ENCODE data around the gene TRIM54. TPM values are rescaled to one million over a fixed set of nuclear protein-coding genes. Genes with fewer than 3 reads are reported as not detected.

TRIM54 gene
- total RNA-seq, 1 donor from 2014 or later = not detected

DNA sequence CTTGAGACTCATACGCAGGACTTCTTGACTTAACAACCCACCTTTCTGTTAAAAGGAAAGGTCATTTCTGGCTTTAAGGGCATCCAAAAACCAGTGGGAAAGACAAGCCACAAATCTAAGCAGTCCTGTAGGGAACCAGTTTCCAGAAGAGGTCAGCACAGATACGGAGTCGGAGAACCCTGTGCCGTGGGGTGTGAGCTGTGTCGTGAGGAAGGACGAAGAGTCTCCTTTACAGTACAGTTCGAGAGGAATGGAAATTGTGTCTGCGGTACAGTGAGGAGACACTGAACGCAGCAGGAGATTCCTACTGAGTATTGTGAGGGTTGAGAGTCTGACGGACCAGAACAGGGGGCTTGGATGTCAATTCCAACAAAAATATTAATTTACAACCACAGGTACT is 37.1 kb upstream of the TRIM54 start:
- Mint-ChIP-seq H3K36me3 (ENCODE audit: low read depth) (peaks cover 7% of the 10 kb centered on the region), H3K4me3 (no peak overlapping the region), H3K27me3 (ENCODE audit: low read depth) (peaks cover 5% of the 10 kb centered on the region), H3K4me1 (no peaks in the 10 kb centered on the region), H3K9me3 (no peaks in the 10 kb centered on the region), H3K27ac (ENCODE audit: unreplicated experiment) (no peak overlapping the region)
- DNase-seq (ENCODE audit: low read depth, low spot score) = no peak
- TF ChIP-seq, protein P1, sequence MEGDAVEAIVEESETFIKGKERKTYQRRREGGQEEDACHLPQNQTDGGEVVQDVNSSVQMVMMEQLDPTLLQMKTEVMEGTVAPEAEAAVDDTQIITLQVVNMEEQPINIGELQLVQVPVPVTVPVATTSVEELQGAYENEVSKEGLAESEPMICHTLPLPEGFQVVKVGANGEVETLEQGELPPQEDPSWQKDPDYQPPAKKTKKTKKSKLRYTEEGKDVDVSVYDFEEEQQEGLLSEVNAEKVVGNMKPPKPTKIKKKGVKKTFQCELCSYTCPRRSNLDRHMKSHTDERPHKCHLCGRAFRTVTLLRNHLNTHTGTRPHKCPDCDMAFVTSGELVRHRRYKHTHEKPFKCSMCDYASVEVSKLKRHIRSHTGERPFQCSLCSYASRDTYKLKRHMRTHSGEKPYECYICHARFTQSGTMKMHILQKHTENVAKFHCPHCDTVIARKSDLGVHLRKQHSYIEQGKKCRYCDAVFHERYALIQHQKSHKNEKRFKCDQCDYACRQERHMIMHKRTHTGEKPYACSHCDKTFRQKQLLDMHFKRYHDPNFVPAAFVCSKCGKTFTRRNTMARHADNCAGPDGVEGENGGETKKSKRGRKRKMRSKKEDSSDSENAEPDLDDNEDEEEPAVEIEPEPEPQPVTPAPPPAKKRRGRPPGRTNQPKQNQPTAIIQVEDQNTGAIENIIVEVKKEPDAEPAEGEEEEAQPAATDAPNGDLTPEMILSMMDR (conservative IDR thresholded peaks at IDR 0.05) = no peak

DNA sequence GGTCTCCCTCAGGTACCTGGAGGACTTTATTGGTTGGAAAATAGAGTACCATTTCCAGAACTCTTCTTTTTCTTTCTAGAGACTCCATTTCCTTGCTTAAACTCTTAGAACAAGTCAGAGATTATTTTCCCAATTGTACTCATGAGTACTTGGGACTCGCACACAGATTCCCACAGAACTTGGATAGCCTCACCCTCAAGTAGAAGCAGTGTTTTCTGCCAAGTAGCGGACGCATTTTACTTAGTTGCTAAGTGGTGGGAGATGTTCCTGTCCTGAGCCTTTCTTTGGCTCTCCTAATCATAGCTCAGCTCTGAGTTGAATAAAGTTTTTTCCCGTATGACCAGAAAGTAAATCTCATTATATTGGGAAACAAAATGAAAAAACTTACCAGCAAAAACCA is 36.6 kb upstream of the TRIM54 start:
- DNase-seq (ENCODE audit: low read depth, low spot score) = no peak
- Mint-ChIP-seq H3K4me3 (no peak overlapping the region), H3K27ac (ENCODE audit: unreplicated experiment) (no peak overlapping the region)

GRCh38 chr2:27247893-27248292 is 34.3 kb upstream of the TRIM54 start:
- no peak for DNase-seq (ENCODE audit: low read depth, low spot score)
- Mint-ChIP-seq H3K27me3 (ENCODE audit: low read depth) (peaks cover 10% of the 10 kb centered on the region), H3K27ac (ENCODE audit: unreplicated experiment) (no peak overlapping the region), H3K4me3 (no peak overlapping the region), H3K9me3 (no peaks in the 10 kb centered on the region), H3K36me3 (ENCODE audit: low read depth) (no peaks in the 10 kb centered on the region), H3K4me1 (peaks cover 5% of the 10 kb centered on the region)
- TF ChIP-seq, protein P1 (conservative IDR thresholded peaks at IDR 0.05) = no peak

More for the DNA sequence above, 36.6 kb upstream of the TRIM54 start:
- peaks cover 4% of the 10 kb centered on the region for H3K36me3 Mint-ChIP-seq (ENCODE audit: low read depth)
- TF ChIP-seq, protein P1 (conservative IDR thresholded peaks at IDR 0.05) = no peak
- no peaks in the 10 kb centered on the region for H3K4me1 Mint-ChIP-seq
- H3K27me3 Mint-ChIP-seq (ENCODE audit: low read depth) = peaks cover 5% of the 10 kb centered on the region
- no peaks in the 10 kb centered on the region for H3K9me3 Mint-ChIP-seq

DNA sequence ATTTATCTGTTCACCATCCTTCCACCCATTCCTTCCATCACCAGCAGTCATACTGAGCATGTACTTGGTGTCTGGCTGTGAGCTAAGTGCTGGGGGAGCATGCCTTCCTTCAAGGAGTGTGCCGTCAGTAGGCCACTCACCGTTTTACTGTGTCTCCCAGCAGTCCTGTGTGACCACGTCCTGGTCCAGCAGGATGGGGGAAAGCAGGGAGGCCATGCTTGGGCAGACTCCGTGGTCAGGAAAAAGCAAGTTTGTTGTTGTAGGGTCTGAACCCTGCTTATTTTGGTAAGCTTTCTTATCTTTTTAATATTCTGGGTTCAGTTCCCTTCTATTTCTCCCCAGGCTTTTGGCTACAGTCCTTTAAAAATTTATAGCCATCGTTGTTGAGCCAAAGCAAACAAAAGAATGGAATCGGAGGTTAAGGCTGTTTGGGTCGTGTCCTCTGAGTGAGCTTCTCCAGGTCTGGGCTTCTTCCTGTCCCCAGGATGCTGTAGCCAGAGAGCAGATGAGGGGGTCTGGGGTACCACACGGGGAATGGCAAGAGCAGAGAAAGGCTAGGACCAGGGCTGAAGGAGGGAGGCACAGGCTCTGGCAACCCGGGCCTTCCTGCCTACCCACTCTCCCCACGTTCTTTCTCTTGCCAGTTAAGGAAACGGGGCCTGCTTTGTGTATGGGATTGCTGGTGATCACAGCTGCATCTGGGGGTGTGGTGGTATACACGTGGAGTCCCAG is 32.9 kb upstream of the TRIM54 start:
- no peaks in the 10 kb centered on the region for H3K36me3 Mint-ChIP-seq (ENCODE audit: low read depth)
- no peaks in the 10 kb centered on the region for H3K9me3 Mint-ChIP-seq
- no peak overlapping the region for H3K4me3 Mint-ChIP-seq
- DNase-seq (ENCODE audit: low read depth, low spot score) = no peak
- H3K4me1 Mint-ChIP-seq = peaks cover 6% of the 10 kb centered on the region
- TF ChIP-seq, protein P1 (conservative IDR thresholded peaks at IDR 0.05) = no peak
- peaks cover 10% of the 10 kb centered on the region for H3K27me3 Mint-ChIP-seq (ENCODE audit: low read depth)
- peak overlapping the region; percentile 27 for H3K27ac Mint-ChIP-seq (ENCODE audit: unreplicated experiment)

GRCh38 chr2:27249891-27250651 is 32.2 kb upstream of the TRIM54 start:
- no peaks in the 10 kb centered on the region for H3K9me3 Mint-ChIP-seq
- no peaks in the 10 kb centered on the region for H3K36me3 Mint-ChIP-seq (ENCODE audit: low read depth)
- no peak overlapping the region for H3K27ac Mint-ChIP-seq (ENCODE audit: unreplicated experiment)
- DNase-seq (ENCODE audit: low read depth, low spot score) = peak; percentile 70
- H3K4me1 Mint-ChIP-seq = peaks cover 8% of the 10 kb centered on the region
- TF ChIP-seq, protein P1 (conservative IDR thresholded peaks at IDR 0.05) = peak; percentile 72
- H3K27me3 Mint-ChIP-seq (ENCODE audit: low read depth) = peaks cover 16% of the 10 kb centered on the region
- H3K4me3 Mint-ChIP-seq = no peak overlapping the region
